ENCODE results near the gene EXD3. TPM values are rescaled to one million over a fixed set of nuclear protein-coding genes. Genes with fewer than 3 reads are reported as not detected.

EXD3 gene
- total and polyA plus RNA-seq, 2 of the 13 experiments (the other 11 are each of a cell fraction or from before 2014, with no cell fraction given), result 2.7 to 4.8 TPM

- TF ChIP-seq ZNF678 (CRISPR knock-in tag; IDR thresholded peaks at IDR 0.05) (no peak), IRF9 (CRISPR knock-in tag; IDR thresholded peaks at IDR 0.05; ENCODE audit: borderline replicate concordance) (peak; percentile 75; the same call in 1 of the 2 replicates), MZF1 (CRISPR knock-in tag; IDR thresholded peaks at IDR 0.05; ENCODE audit: borderline replicate concordance) (0 out of 2 replicates have a peak, but pooled peaks have one; percentile 54), IRX3 (CRISPR knock-in tag; IDR thresholded peaks at IDR 0.05; ENCODE audit: borderline replicate concordance, low read depth) (no peak), GTF2F1 (IDR thresholded peaks at IDR 0.05; ENCODE audit: low read length) (no peak), ZNF337 (CRISPR knock-in tag; IDR thresholded peaks at IDR 0.05; ENCODE audit: borderline replicate concordance, low read depth) (no peak), ZSCAN31 (CRISPR knock-in tag; IDR thresholded peaks at IDR 0.05; ENCODE audit: low read depth) (peak; percentile 95), GFI1 (CRISPR knock-in tag; IDR thresholded peaks at IDR 0.05; ENCODE audit: borderline replicate concordance) (no peak), ZNF17 (CRISPR knock-in tag; IDR thresholded peaks at IDR 0.05) (no peak), NFYC (CRISPR knock-in tag; IDR thresholded peaks at IDR 0.05) (no peak), KDM5A (IDR thresholded peaks at IDR 0.05; ENCODE audit: borderline replicate concordance, low read length) (no peak), ZNF749 (CRISPR knock-in tag; IDR thresholded peaks at IDR 0.05; ENCODE audit: borderline replicate concordance) (0 out of 2 replicates have a peak, but pooled peaks have one; percentile 13), ZNF597 (CRISPR knock-in tag; IDR thresholded peaks at IDR 0.05) (no peak), ZNF773 (CRISPR knock-in tag; IDR thresholded peaks at IDR 0.05; ENCODE audit: borderline replicate concordance) (no peak), ZNF672 (CRISPR knock-in tag; IDR thresholded peaks at IDR 0.05) (no peak), PREB (CRISPR knock-in tag; IDR thresholded peaks at IDR 0.05) (no peak), SRSF9 (IDR thresholded peaks at IDR 0.05; ENCODE audit: borderline replicate concordance, insufficient read depth, low read depth, low read length, poor library complexity, severe bottlenecking) (no peak), ARHGAP35 (CRISPR knock-in tag; IDR thresholded peaks at IDR 0.05; ENCODE audit: borderline replicate concordance) (no peak; the same call in 1 of the 2 replicates), BCL6 (CRISPR knock-in tag; IDR thresholded peaks at IDR 0.05) (peak; percentile 51), ATF7 (IDR thresholded peaks at IDR 0.05) (no peak), ATF7 (CRISPR knock-in tag; IDR thresholded peaks at IDR 0.05) (no peak), ZNF780A (CRISPR knock-in tag; IDR thresholded peaks at IDR 0.05) (no peak), ZFYVE20 (CRISPR knock-in tag; IDR thresholded peaks at IDR 0.05; ENCODE audit: borderline replicate concordance, low read depth) (no peak)
- TF ChIP-seq, protein P1, sequence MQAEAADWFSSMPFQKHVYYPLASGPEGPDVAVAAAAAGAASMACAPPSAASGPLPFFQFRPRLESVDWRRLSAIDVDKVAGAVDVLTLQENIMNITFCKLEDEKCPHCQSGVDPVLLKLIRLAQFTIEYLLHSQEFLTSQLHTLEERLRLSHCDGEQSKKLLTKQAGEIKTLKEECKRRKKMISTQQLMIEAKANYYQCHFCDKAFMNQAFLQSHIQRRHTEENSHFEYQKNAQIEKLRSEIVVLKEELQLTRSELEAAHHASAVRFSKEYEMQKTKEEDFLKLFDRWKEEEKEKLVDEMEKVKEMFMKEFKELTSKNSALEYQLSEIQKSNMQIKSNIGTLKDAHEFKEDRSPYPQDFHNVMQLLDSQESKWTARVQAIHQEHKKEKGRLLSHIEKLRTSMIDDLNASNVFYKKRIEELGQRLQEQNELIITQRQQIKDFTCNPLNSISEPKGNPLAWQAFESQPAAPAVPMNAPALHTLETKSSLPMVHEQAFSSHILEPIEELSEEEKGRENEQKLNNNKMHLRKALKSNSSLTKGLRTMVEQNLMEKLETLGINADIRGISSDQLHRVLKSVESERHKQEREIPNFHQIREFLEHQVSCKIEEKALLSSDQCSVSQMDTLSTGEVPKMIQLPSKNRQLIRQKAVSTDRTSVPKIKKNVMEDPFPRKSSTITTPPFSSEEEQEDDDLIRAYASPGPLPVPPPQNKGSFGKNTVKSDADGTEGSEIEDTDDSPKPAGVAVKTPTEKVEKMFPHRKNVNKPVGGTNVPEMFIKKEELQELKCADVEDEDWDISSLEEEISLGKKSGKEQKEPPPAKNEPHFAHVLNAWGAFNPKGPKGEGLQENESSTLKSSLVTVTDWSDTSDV (CRISPR knock-in tag; IDR thresholded peaks at IDR 0.05), result no peak; the same call in 1 of the 2 replicates
Measured at GRCh38 chr9:137277329-137278041, 145.5 kb downstream of the EXD3 start, which contains the start of gene TOR4A (continued).
